ENCODE data around the gene WNT4. TPM values are rescaled to one million over a fixed set of nuclear protein-coding genes. Genes with fewer than 3 reads are reported as not detected.

The WNT4 gene
- total RNA-seq, 4 donors from 2014 or later, result 21.3 to 42.7 (median 24.5) TPM

DNA sequence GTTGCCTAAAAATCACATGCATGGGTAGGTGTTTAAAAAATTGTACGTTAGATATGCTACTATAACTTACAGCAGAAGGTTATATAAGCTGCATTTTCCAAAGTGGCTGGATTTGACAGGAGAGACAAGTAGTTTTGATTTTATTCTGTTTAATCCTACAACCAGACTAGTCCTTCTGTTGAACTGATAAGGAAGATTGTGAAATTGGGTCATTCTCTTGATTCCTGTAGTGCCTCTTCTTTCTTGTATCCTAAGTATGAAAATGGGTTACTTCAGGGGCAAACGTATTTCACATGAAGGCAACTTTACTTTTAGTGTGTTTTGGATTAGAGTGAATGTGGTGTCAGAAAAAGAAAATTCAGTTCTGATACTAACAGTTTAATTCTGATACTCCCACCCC, 71.4 kb downstream of the WNT4 start:
- TF ChIP-seq EP300 (IDR thresholded peaks at IDR 0.05) (no peak), POLR2AphosphoS5 (IDR thresholded peaks at IDR 0.05) (no peak), CTCF (IDR thresholded peaks at IDR 0.05) (no peak), POLR2A (IDR thresholded peaks at IDR 0.05) (no peak)
- no peaks in the 10 kb centered on the region for H3K9me3 ChIP-seq
- no peak overlapping the region for H3K4me3 ChIP-seq
- H3K27me3 ChIP-seq, result no peaks in the 10 kb centered on the region
- no peak for DNase-seq (ENCODE audit: low spot score in 2 of 2)
- 85% methylated on average over 2 of the region's 2 CpGs for WGBS
- H3K4me1 ChIP-seq, result peaks cover 71% of the 10 kb centered on the region
- H3K27ac ChIP-seq, result no peak overlapping the region
- H3K36me3 ChIP-seq, result no peaks in the 10 kb centered on the region

Other genes with a start within 250 kb of the WNT4 start
- gene HSPG2, start 205.8 kb downstream of the WNT4 start, total RNA-seq, result 100 to 1,000 TPM in 3 of 4 donors, 10 to 100 TPM in 1; 97.5 to 164 (median 131) TPM
- not detected for gene CELA3B, start 166.1 kb downstream of the WNT4 start, total RNA-seq
- gene CELA3A, start 141.4 kb downstream of the WNT4 start, total RNA-seq, result not detected
- 100 to 1,000 TPM; 108 to 223 (median 200) TPM for gene CDC42, start 90.4 kb downstream of the WNT4 start, total RNA-seq